Head of caudate nucleus (tissue), 42 donors: ENCODE data around the gene DLEC1.
"Not testable (repeated sequence)": the region's sequence is repeated elsewhere in the genome, so short reads cannot be mapped to it uniquely, and the experiment has no call there.

Source experiments
- DNase-seq, 42 donors: peaks; one replicate each; pipeline versions ENCODE4 v3.0.0 to v3.0.0-alpha.2; 2020 to 2021; ENCODE audit warnings: mixed read lengths in 7 of 42
- intact Hi-C: fragments of 100-400 bp; cut with DNase I; formaldehyde crosslinking; loops from one replicate; pipeline ENCODE4 v1.15.0; 2022

The DLEC1 gene

DNA sequence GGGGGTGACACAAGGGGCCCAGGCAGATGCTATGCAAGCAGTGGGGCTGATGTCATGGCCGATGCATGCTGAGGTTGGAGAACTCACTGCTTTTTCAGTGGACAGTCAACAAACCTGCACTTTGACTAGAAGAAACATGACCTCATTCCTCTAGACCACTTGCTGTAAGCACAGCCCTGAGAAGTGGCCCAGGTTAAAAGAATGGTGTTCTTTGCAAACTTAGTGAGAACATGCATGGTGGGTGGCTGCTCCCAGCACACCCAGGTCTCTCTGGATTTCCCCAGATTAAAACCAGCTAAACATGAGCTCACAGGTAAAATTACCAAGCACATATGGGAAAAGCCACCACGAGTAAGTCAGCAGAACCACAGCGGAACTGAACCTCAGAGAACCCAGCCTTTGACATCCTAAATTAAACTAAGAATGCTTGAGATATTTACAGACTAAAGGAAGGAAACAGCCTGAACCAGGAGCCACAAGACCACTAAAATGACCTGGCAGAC is 15.5 kb downstream of the DLEC1 start:
- no peak for DNase-seq
- intact Hi-C loops, result no loop called here

DNA sequence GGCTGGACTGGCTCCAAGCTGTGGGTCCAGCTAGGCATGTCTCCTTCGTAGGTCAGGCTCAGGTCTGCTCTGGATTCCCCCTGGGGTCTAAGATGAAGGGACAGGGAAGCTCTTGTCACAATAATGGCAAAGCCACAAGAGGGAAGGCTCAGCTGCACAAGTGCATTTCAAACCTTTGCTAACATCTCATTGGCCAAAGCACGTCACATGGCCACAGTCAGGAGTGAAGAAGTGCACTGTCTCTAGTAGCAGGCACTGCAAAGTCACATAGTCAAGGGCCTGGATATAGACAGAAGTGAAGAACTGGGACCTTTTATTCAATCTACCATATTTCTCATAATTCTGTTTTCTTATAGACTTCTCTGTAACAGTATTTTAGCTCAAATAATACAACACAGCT is 20.1 kb downstream of the DLEC1 start:
- intact Hi-C loops, result no loop called here
- no peak for DNase-seq

DNA sequence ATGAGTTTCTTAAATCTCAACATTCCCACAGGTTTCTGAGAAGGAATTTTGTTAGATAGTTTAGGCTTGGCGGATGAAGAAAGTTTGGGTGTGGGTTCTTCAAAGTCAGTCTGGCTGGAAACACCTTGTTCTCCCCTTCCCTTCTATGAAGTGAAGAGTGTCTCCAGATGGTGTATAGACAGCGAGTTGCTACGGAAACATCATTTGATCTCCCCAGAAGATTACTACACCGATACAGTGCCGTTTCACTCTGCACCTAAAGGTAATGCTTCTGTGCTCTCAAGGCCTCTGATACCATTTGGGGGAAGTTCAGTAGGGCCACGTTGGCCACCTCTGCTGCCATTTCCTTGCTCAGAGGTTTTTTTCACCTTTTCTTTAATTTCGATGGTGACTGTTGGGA is 20.6 kb downstream of the DLEC1 start:
- intact Hi-C loops, result no loop called here
- no peak for DNase-seq

DNA sequence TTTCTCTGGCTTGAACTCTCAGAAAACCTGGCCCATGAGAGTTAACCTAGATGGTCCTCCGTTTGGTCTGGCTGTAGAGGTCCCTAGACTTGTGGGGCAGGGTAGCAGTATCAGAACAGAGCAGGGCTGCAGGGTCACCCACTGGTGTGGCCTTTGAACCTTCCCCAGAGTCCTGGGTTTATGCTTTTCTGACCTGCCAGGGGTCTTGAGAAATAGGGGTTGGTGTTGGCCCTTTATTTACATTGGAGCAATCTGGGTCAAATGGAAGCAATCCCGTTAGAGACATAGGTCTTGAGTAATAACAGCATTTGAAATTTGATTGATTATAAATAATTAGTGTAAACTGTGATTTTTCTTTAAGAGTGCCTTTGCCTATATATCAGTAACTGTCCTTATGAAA is 23.8 kb downstream of the DLEC1 start:
- intact Hi-C loops, result no loop called here
- DNase-seq, result no peak

DNA sequence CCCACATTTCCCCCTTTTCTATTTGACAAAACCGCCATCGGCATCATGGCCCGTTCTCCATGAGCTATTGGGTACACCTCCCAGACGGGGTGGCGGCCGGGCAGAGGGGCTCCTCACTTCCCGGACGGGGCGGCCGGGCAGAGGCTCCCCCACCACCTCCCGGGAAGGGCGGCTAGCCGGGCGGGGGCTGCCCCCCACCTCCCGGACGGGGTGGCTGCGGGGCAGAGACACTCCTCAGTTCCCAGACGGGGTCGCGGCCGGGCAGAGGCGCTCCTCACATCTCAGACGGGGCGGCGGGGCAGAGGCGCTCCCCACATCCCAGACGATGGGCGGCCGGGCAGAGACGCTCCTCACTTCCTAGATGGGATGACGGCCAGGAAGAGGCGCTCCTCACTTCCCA is 25.4 kb downstream of the DLEC1 start:
- DNase-seq, intact Hi-C loops: not testable (repeated sequence)

DNA sequence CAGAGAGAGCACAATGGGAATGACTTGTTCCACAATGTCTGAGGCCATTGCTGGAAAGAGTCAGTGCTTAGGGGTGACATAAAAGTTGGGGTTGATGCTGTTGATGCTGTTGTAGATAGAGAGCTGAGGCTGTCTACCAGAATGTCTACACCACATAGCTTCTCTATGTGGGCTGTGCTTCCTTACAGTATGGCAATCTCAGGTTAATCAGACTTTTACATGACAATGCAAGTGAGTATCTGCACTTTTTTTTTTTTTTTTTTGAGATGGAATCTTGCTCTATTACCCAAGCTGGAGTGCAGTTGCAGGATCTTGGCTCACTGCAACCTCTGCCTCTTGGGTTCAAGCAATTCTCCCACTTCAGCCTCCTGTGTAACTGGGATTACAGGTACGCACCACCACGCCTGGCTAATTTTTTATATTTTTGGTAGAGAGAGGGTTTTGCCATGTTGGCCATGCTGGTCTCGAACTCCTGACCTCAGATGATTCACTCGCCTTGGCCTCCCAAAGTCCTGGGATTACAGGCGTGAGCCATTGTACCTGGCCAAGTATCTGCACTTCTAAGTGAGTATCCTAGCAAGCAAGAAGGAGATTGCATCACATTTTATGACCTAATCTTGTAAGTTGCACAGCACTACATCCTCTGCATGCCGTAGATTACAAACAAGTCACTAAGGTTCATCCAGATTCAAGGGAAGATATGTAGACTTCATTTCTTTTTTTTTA is 28.7 kb downstream of the DLEC1 start:
- intact Hi-C loops, result no loop called here
- DNase-seq, result no peak

DNA sequence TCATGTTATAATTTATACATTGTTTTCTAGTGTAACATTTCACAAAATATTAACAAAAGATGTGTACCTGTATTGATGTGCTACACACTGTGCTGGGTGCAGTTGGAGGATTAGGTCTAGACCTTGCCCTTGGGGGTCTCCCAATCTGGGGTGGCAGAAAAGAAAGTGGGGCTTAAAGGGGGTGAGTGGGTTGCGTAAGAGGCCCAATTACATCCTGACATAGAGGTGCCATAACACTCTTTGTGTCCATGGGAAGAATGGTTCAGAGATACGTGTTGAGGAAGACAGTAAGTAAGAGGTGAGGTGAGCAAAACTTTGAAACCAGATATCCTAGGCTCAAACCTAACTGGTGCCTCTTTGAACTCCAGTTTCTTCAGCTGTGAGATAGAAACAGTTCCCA is 31.0 kb downstream of the DLEC1 start:
- no peak for DNase-seq
- intact Hi-C loops, result no loop called here

DNA sequence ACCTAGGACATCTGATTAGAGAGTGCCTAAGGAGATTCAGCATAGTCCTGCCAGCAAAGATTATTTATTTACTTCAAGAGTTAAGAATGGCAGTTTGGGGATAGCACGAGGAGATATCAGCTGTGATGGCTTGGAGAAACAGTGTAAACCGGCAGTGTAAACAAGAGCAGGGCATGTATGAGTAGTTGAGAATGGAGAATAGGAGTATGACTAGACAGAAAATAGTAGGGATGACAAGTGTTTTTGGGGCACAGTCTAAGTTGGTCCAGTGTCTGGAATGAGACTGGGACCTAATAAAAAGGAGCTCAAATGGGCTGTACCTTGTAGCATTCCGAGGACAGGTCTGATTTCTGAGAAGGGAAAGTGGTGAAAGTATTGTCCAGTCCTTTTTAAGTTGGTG is 38.1 kb downstream of the DLEC1 start:
- intact Hi-C loops, DNase-seq: not testable (repeated sequence)

DNA sequence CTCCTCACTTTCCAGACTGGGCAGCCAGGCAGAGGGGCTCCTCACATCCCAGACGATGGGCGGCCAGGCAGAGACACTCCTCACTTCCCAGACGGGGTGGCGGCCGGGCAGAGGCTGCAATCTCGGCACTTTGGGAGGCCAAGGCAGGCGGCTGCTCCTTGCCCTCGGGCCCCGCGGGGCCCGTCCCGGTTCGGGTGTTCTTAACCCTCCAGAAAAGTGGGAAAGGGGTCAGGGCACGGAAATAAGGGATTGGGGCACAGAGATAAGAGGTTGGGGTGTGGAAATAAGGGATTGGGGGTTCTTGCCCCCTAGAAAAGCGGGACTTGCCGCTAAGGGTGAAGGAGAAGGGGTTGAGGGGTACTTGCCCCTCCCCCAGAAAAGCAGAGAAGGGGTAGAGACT is 43.3 kb downstream of the DLEC1 start:
- DNase-seq, intact Hi-C loops: not testable (repeated sequence)

DNA sequence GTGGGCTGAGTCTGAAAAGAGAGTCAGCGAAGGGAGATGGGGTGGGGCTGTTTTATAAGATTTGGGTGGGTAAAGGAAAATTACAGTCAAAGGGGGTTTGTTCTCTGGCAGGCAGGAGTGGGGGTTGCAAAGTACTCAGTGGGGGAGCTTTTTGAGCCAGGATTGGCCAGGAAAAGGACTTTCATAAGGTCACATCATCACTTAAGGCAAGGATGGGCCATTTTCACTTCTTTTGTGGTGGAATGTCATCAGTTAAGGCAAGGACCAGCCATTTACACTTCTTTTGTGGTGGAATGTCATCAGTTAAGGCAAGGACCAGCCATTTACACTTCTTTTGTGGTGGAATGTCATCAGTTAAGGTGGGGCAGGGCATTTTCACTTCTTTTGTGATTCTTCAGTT is 44.2 kb downstream of the DLEC1 start:
- DNase-seq, intact Hi-C loops: not testable (repeated sequence)

DNA sequence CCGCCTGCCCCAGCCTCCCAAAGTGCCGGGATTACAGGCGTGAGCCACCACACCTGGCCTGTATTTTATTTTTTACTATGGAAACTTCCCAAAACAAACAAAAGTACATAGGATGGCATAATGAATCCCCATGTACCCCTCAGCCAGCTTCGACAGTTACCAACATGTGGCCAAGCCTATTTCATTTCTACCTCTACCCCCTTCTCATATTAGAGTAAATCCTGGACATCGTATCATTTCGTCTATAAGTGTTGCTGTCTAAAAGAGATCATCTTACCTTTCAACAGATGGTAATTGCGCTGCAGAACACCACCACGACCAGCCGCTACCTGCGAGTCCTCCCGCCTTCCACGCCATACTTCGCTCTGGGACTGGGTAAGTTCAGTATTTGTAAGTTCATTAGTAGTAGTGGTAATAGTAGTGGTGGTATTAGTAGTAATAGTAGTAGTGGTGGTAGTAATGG is 44.9 kb downstream of the DLEC1 start:
- intact Hi-C loops, result no loop called here

DNA sequence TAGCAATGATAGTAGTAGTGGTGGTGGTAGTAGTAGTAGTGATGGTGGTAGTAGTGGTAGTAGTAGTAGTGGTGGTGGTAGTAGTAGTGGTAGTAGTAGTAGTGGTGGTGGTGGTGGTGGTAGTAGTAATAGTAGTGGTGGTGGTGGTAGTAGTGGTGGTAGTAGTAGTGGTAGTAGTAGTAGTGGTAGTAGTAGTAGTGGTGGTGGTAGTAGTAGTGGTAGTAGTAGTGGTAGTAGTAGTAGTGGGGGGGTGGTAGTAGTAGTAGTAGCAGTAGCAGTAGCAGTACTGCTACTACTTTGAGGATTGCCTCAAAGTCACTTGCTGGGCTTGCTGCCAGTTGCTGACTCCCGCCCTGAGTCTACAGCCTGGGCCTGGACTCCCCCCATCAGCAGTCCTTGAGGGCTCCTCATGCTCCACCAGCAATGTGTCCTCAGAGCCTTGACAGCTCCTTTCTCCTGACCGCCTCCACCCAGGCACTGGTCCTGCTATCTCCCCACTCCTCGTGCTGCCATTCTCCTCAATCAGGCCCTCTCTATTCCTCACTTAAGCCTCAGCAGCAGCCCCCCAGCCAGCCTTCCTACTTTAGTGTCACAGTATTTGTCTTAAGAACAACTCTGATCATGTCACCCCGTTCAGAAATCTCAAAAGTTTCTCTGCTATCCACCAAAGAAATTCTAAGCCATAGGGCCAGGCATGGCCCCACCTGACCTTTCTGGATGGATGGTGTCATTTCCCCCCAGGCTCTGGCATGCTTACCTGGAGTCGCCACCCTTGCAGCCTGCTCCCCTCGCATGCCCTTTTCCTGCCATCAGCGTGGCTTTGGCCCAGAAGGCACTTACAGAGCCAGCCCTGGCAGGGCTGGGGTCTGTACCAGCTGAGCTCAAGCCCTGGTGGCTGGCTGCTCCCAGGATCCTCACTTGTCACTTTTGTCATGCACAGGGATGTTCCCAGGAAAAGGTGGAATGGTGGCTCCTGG is 45.6 kb downstream of the DLEC1 start:
- intact Hi-C loops, result no loop called here
- no peak for DNase-seq

More for the DNA sequence above, 44.9 kb downstream of the DLEC1 start:
- no peak for DNase-seq

DNA sequence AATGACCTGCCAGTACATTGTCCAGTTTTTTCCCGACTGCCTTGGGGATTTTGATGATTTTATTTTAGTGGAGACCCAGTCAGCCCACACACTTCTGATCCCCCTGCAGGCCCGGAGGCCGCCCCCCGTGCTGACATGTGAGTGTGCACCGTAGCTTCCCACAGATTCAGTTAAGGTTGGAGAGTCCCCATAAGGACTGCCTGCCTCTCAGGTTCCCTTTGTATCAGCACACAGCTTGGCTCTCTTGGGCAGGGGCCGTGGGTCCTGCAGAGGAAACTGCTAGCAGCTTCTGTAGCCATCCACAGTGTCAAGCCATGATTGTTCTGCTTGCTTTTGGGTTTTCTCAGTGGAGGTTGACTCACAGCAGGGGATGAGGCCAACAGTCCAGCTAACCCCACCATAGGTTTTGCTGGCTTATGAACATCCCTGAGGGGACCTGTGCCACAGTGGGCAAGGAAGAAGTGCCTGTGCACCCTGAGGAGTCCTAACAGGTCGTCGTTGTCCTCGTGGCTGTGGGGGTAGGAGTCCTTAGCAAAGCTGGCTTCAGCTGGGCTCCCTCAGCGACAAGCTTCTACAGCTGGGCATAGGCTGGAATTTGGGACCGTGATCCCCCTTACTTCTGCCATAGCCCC is 46.4 kb downstream of the DLEC1 start:
- DNase-seq, result no peak
- intact Hi-C loops, result no loop called here

DNA sequence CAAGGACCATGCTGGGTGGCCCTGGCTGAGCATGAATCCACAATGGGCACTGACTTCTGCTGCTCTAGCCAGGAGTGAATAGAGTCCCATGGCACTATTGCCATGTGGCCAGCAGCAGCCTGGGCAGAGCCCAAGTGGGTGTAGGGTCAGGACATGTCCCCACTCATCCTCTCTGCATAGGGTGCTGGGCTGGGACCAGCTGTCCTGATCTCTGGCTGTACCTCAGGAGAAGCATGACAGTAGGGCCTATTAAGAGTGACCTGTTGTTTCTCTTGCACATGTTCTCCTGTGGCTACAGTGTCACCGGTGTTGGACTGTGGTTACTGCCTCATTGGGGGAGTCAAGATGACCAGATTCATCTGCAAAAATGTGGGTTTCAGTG is 46.9 kb downstream of the DLEC1 start:
- intact Hi-C loops, result no loop called here
- DNase-seq, result no peak

DNA sequence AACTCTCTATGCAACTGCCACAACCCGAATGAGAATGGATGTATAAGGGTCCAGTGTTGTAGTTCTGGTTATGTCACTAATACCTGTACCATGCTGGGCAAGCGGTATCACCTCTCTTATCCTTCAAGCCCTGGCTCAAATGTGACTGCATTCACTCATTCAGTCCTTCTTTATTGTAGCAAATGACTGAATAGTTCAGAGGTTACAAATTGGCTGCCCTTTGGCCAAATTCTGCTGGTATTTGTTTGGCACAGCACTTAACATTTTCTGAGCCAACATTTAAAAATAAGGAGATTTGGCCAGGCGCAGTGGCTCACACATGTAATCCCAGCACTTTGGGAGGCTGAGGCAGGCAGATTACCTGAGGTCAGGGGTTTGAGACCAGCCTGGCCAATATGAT is 47.5 kb downstream of the DLEC1 start:
- intact Hi-C loops, result no loop called here
- no peak for DNase-seq

DNA sequence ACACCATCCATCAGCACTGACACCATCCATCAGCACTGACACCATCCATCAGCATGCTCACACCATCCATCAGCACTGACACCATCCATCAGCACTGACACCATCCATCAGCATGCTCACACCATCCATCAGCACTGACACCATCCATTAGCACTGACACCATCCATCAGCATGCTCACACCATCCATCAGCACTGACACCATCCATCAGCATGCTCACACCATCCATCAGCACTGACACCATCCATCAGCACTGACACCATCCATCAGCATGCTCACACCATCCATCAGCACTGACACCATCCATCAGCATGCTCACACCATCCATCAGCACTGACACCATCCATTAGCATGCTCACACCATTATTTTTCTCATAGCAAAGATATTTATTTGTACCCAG is 48.3 kb downstream of the DLEC1 start:
- DNase-seq, result not testable (repeated sequence)

DNA sequence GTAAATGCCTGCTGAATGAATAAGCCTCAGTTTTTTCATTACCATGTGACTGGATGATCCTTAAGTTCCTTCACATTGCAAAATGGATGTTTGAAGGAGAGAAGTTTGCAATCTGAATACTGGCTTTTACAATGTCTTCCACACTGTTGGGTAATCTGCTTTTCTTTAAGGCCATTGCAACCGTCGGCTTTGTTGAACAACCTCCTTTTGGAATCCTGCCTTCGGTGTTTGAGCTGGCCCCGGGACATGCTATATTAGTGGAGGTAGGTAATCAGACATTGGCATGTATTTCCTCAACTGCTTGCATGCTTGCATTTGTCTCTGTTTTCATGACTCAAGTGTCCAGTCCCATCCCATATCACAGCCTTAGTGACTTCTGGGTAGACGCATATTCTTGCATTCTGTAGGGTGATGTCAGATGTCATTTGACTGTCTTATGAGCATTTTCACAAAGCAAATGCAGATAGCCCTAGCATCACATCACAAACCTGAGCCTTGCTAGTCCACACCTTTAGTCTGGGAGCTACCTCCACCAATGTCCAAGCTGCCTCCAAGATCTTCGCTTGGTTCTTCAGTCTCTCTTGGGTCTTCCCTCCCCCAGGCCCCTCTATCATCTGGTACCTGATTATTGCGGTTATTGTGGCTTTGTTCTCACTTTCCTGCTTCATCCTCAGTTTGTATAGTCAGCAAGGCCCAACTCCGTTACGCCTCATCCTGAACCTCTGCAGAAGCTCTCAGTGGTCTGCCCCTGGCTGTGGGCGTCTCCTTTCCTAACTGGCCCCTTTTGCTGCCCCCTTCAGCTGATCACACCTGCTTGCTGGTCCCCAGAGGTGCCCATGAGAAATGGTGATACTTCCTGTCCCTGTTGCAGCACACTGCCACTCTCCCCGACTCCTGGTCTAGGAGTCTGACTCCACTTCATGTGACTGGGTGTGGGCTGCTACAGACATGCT is 49.4 kb downstream of the DLEC1 start:
- intact Hi-C loops, result no loop called here
- no peak for DNase-seq

More for the DNA sequence above, 48.3 kb downstream of the DLEC1 start:
- intact Hi-C loops, result not testable (repeated sequence)

DNA sequence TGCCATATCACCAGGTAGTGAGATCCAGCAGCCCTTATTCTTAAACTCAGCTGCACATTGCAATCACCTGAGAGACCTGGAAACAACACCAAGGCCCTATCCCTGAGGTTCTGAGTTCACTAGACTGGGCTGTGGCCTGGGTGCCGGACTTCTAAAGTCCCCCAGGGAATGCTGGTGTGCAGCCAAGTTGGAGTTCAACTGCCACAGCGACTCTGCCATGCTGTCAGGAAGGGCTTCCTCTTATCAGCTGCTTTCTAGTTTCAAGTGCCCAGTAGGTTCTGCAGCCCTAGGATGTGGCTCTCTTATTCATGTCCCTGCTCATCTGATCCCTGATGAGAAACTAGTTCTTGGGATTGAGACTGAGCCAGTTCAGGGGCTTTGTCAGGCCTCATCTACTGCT is 50.2 kb downstream of the DLEC1 start:
- DNase-seq, result no peak
- intact Hi-C loops, result no loop called here

DNA sequence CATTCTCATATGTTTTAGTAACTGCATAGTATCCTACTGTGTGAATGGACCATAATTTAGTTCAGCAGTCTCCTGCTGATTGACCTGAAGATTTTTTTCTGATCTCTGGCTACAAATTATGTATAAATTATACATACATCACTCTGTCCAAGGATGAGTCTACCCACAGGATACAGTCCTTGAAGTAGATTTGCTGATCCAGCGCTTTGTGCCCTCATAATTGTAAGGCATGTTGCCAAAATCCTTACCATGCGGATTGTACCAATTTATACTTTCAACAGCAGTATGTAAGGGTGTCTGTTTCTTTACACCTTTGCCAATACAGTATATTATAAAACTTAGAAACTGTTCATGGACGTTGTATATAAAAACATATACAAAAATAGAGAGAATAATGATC is 51.4 kb downstream of the DLEC1 start:
- DNase-seq, result no peak
- intact Hi-C loops, result no loop called here
